ENCODE measurements around the gene CBFB.

Gene CBFB

GRCh38 chr16:67068212-67068753, 39.3 kb downstream of the CBFB start:
- Histone ChIP-seq H3K79me2 (ENCODE audit: insufficient read depth, low read length) (peaks cover 6% of the 10 kb centered on the region; the same call in 1 of the 2 replicates), H3K36me3 (ENCODE audit: insufficient read depth, low read length) (peaks cover 49% of the 10 kb centered on the region), H3K9me2 (ENCODE audit: low read depth, low read length) (no peaks in the 10 kb centered on the region), H3K4me1 (ENCODE audit: insufficient read depth, low read length, severe bottlenecking) (no peaks in the 10 kb centered on the region), H3K27me3 (ENCODE audit: insufficient read depth, low read length) (no peaks in the 10 kb centered on the region), H4K20me1 (ENCODE audit: insufficient read depth, low read length) (no peaks in the 10 kb centered on the region), H3K9ac (ENCODE audit: low read length) (no peak overlapping the region), H3K4me3 (ENCODE audit: low read depth, low read length, poor library complexity, severe bottlenecking) (no peak overlapping the region), H3K4me2 (ENCODE audit: low read length) (no peak overlapping the region), H3K9me3 (ENCODE audit: low read length) (no peaks in the 10 kb centered on the region), H3F3A (ENCODE audit: insufficient read depth, low read length) (no peaks in the 10 kb centered on the region), H2AFZ (ENCODE audit: low read length) (no peak overlapping the region), H3K27ac (ENCODE audit: low read depth, low read length, poor library complexity, severe bottlenecking) (no peak overlapping the region)
- TF ChIP-seq EZH2 (IDR thresholded peaks at IDR 0.05; ENCODE audit: borderline replicate concordance, low read length) = no peak
- no peak for TF ChIP-seq CTCF (IDR thresholded peaks at IDR 0.05; ENCODE audit: low read length)

- Histone ChIP-seq H3K9ac (ENCODE audit: low read length) (no peak overlapping the region), H3K36me3 (ENCODE audit: insufficient read depth, low read length) (peaks cover 54% of the 10 kb centered on the region), H3K9me2 (ENCODE audit: low read depth, low read length) (no peaks in the 10 kb centered on the region), H2AFZ (ENCODE audit: low read length) (no peak overlapping the region), H3K27me3 (ENCODE audit: insufficient read depth, low read length) (no peaks in the 10 kb centered on the region), H3F3A (ENCODE audit: insufficient read depth, low read length) (no peaks in the 10 kb centered on the region), H3K9me3 (ENCODE audit: low read length) (no peaks in the 10 kb centered on the region), H3K27ac (ENCODE audit: low read depth, low read length, poor library complexity, severe bottlenecking) (no peak overlapping the region), H4K20me1 (ENCODE audit: insufficient read depth, low read length) (no peaks in the 10 kb centered on the region), H3K4me2 (ENCODE audit: low read length) (no peak overlapping the region), H3K4me3 (ENCODE audit: low read depth, low read length, poor library complexity, severe bottlenecking) (no peak overlapping the region), H3K79me2 (ENCODE audit: insufficient read depth, low read length) (no peaks in the 10 kb centered on the region), H3K4me1 (ENCODE audit: insufficient read depth, low read length, severe bottlenecking) (no peaks in the 10 kb centered on the region)
- no peak for TF ChIP-seq CTCF (IDR thresholded peaks at IDR 0.05; ENCODE audit: low read length)
- TF ChIP-seq EZH2 (IDR thresholded peaks at IDR 0.05; ENCODE audit: borderline replicate concordance, low read length) = no peak
These were observed 42.6 kb downstream of the CBFB start for GRCh38 chr16:67071476-67072048.

GRCh38 chr16:67075331-67075730, 46.4 kb downstream of the CBFB start:
- Histone ChIP-seq H3K4me2 (ENCODE audit: low read length) (no peak overlapping the region), H3K9me3 (ENCODE audit: low read length) (no peaks in the 10 kb centered on the region), H4K20me1 (ENCODE audit: insufficient read depth, low read length) (no peaks in the 10 kb centered on the region), H3K9me2 (ENCODE audit: low read depth, low read length) (no peaks in the 10 kb centered on the region), H2AFZ (ENCODE audit: low read length) (no peak overlapping the region), H3K36me3 (ENCODE audit: insufficient read depth, low read length) (peaks cover 23% of the 10 kb centered on the region), H3F3A (ENCODE audit: insufficient read depth, low read length) (no peaks in the 10 kb centered on the region), H3K9ac (ENCODE audit: low read length) (no peak overlapping the region), H3K79me2 (ENCODE audit: insufficient read depth, low read length) (no peaks in the 10 kb centered on the region), H3K27me3 (ENCODE audit: insufficient read depth, low read length) (no peaks in the 10 kb centered on the region), H3K4me3 (ENCODE audit: low read depth, low read length, poor library complexity, severe bottlenecking) (no peak overlapping the region), H3K4me1 (ENCODE audit: insufficient read depth, low read length, severe bottlenecking) (no peaks in the 10 kb centered on the region), H3K27ac (ENCODE audit: low read depth, low read length, poor library complexity, severe bottlenecking) (no peak overlapping the region)
- TF ChIP-seq EZH2 (IDR thresholded peaks at IDR 0.05; ENCODE audit: borderline replicate concordance, low read length) (no peak), CTCF (IDR thresholded peaks at IDR 0.05; ENCODE audit: low read length) (no peak)

Measured in OCI-LY1 (cell line).